ENCODE results near the gene ISG20L2. TPM values are rescaled to one million over a fixed set of nuclear protein-coding genes. Genes with fewer than 3 reads are reported as not detected.

ISG20L2 gene
- total RNA-seq, 1 donor from 2014 or later = 57.4 TPM

DNA sequence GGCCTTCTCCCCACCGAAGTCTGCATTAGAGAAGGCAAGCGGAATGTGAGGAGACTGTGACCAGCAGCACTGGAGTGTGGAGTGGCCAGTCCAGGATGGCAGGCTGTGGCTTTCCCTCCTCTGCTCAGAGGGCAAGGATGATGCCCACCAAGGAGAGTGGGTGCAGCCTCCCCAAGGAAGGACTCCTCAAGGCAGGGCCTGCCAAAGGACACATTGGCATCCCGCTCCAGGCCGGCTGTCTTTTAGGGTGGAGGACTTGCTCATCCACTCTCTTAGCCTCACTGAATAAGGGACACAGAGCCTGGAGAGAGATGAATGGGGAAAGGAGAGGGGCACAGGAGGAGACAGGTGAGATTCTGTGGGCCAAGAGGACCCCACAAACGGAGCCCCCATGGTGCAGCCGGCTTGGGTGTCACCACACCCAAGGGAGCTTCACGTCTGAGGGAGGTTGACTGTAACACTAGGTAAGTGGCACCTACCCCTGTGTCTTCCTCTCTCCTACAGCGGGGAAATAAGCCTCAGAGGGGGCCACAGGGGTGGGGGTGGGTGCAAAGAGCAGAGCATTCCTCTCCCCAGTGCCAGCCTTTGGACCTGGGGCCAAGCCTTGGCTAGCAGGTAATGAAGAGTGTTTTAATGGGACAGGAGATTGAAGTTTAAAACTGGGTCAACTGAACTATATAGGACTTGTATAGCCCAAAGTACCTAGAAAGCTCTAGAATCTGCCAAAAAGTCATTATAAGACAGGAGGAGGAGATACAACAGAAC lies 47.2 kb downstream of the ISG20L2 start:
- Mint-ChIP-seq H3K27ac (no peak overlapping the region), H3K36me3 (ENCODE audit: low read depth) (no peaks in the 10 kb centered on the region), H3K27me3 (ENCODE audit: low read depth) (peaks cover 43% of the 10 kb centered on the region), H3K4me1 (ENCODE audit: low read depth) (peaks cover 26% of the 10 kb centered on the region), H3K4me3 (ENCODE audit: low read depth) (no peak overlapping the region), H3K9me3 (no peaks in the 10 kb centered on the region)
- intact Hi-C loops (cut with micrococcal nuclease) = loop anchor here (10.0 kb wide), 2 partner anchors 213 to 243 kb away; partner anchors contain the start of genes LRRC71 and PEAR1
- no peak for DNase-seq (ENCODE audit: low spot score)

- H3K4me3 Mint-ChIP-seq (ENCODE audit: low read depth) = no peak overlapping the region
- H3K9me3 Mint-ChIP-seq = no peaks in the 10 kb centered on the region
- no peaks in the 10 kb centered on the region for H3K36me3 Mint-ChIP-seq (ENCODE audit: low read depth)
- H3K27me3 Mint-ChIP-seq (ENCODE audit: low read depth) = peaks cover 54% of the 10 kb centered on the region
- H3K27ac Mint-ChIP-seq = no peak overlapping the region
- intact Hi-C loops (cut with micrococcal nuclease) = loop anchor here (10.0 kb wide), 2 partner anchors 215 to 245 kb away; partner anchors contain the start of genes LRRC71 and PEAR1
- DNase-seq (ENCODE audit: low spot score) = no peak
- peaks cover 26% of the 10 kb centered on the region for H3K4me1 Mint-ChIP-seq (ENCODE audit: low read depth)
These were observed 48.5 kb downstream of the ISG20L2 start for GRCh38 chr1:156680056-156680455.

- peaks cover 74% of the 10 kb centered on the region for H3K27me3 Mint-ChIP-seq (ENCODE audit: low read depth)
- peaks cover 8% of the 10 kb centered on the region for H3K4me1 Mint-ChIP-seq (ENCODE audit: low read depth)
- intact Hi-C loops (cut with micrococcal nuclease) = loop anchor here (1.0 to 2.0 kb wide), 2 partner anchors 18 to 51 kb away; no protein-coding TSS in a partner anchor
- no peaks in the 10 kb centered on the region for H3K9me3 Mint-ChIP-seq
- no peak overlapping the region for H3K27ac Mint-ChIP-seq
- DNase-seq (ENCODE audit: low spot score) = no peak
- no peak overlapping the region for H3K4me3 Mint-ChIP-seq (ENCODE audit: low read depth)
- no peaks in the 10 kb centered on the region for H3K36me3 Mint-ChIP-seq (ENCODE audit: low read depth)
These were observed 50.7 kb downstream of the ISG20L2 start for GRCh38 chr1:156677616-156678596.

DNA sequence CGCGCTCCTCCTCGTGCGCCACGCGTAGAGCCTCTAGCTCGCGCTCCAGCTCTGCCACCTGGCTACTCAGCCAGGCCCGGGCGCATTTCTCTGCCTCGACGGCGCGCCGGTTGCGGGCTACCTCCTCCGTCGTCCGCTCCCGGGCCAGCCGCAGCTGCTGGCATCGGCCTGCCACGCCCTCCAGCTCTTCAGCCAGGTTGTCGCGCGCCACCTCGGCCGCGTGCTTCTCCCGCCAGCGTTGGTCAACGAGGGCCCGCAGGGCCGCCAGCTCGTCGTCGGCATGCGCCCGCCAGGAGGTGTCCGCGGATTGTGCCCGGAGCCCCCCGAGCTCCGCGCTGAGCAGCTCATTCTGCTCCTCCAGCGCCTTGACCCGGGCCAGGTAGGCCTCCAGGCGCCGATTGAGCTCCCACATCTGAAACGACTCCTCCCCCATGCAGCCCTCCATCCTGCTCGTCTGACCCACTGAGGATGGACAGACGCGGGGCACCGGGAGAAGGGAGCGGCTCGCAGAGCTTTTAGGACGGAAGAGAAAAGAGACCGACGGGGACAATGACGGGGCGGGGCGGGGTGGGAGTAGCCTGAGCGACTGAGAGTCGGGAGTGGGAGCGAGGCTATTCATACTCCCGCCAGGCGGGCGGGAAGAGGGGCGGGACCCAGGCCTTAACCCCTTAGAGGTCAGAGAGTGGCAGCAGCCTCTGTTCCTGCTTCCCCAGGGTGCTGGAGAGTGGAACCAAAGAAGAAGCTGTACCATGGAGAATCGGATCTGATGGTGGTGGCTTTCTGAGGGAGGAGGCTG lies 51.5 kb downstream of the ISG20L2 start, which contains the start of gene NES:
NES (minus strand) TSS at position 588 of the 796 bp plus-strand sequence; CDS start at position 445, 143 bp downstream.
- no peaks in the 10 kb centered on the region for H3K9me3 Mint-ChIP-seq
- H3K4me1 Mint-ChIP-seq (ENCODE audit: low read depth) = peaks cover 8% of the 10 kb centered on the region
- no peak within 1 kb of the TSS for H3K4me3 Mint-ChIP-seq (ENCODE audit: low read depth)
- no peak for DNase-seq (ENCODE audit: low spot score)
- intact Hi-C loops (cut with micrococcal nuclease) = no loop called here
- H3K36me3 Mint-ChIP-seq (ENCODE audit: low read depth) = no peaks in the 10 kb centered on the region
- no peak within 1 kb of the TSS for H3K27ac Mint-ChIP-seq
- H3K27me3 Mint-ChIP-seq (ENCODE audit: low read depth) = peaks cover 79% of the 10 kb centered on the region

DNA sequence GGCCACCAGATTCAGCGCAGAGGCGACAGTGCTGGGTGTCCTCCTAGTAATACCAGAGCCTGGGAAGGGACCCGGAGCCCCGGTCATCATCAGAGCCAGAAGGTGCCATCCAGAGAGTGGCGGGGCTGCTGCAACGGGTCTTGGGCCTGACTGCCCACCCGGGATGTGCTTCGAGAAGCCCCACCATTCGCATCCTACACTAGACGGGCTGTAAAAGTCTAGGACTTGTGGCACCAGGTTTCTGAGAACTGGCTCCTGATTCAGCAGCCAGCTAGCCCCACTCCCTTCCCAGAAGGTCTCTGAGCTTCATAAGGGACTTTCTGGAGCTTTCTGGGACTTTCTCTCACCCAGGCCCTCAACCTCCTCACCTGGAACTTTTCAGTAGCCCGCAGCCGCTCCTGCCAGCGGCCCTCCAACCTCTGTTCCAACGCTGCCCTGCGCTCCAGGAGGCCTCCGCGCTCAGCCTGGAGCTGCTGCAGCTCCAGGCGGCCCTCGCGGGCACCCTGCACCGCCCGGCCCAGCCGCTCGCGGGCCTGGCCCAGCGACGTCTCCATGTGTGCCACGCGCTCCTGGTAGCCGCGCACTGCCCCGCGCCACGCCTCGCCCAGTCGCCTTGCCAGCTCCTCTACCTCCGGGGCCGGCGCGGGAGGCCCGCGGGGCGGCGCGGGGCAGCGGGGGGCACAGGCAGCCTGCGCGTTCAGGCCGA lies 52.3 kb downstream of the ISG20L2 start:
- no peaks in the 10 kb centered on the region for H3K9me3 Mint-ChIP-seq
- no peaks in the 10 kb centered on the region for H3K36me3 Mint-ChIP-seq (ENCODE audit: low read depth)
- intact Hi-C loops (cut with micrococcal nuclease) = no loop called here
- no peak overlapping the region for H3K4me3 Mint-ChIP-seq (ENCODE audit: low read depth)
- H3K27me3 Mint-ChIP-seq (ENCODE audit: low read depth) = peaks cover 81% of the 10 kb centered on the region
- H3K4me1 Mint-ChIP-seq (ENCODE audit: low read depth) = peaks cover 8% of the 10 kb centered on the region
- H3K27ac Mint-ChIP-seq = no peak overlapping the region
- no peak for DNase-seq (ENCODE audit: low spot score)

GRCh38 chr1:156675210-156676113 lies 53.1 kb downstream of the ISG20L2 start:
- H3K36me3 Mint-ChIP-seq (ENCODE audit: low read depth) = no peaks in the 10 kb centered on the region
- peaks cover 8% of the 10 kb centered on the region for H3K4me1 Mint-ChIP-seq (ENCODE audit: low read depth)
- DNase-seq (ENCODE audit: low spot score) = no peak
- no peak overlapping the region for H3K4me3 Mint-ChIP-seq (ENCODE audit: low read depth)
- intact Hi-C loops (cut with micrococcal nuclease) = no loop called here
- H3K27ac Mint-ChIP-seq = no peak overlapping the region
- H3K9me3 Mint-ChIP-seq = no peaks in the 10 kb centered on the region
- H3K27me3 Mint-ChIP-seq (ENCODE audit: low read depth) = peaks cover 77% of the 10 kb centered on the region

DNA sequence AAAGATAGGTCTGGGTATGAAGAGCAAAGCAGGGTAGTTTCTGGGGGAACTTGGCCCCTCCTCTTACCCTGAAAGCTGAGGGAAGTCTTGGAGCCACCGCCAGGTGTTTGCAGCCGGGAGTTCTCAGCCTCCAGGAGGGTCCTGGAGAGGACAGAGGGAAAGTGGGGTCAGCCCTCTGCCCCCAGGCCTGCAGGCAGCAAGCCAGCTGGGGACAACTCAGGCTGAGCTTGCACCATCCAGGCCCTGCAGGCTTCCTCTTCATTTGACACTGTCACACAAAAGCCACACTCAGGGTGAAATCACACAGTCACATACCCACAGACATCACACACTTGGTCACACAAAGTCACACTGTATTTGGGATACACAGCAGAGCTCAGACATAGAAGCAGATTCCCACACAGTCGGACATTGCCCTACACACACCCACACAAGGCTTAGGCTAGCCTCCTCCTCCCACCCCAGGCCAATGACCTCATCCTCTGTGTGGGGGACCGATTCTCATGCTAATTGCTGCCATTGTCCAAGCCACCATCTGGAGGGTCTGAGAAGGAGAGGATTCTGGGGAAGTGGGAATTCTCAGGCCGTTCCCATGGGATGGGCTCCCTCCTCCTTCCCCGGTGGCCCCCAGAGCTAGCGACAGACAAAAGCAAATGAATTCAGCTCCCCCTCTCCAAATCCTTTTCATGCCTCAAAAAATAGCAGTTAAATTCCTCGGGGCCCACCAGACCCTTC lies 55.0 kb downstream of the ISG20L2 start:
- Mint-ChIP-seq H3K27me3 (ENCODE audit: low read depth) (peaks cover 66% of the 10 kb centered on the region), H3K9me3 (no peaks in the 10 kb centered on the region), H3K36me3 (ENCODE audit: low read depth) (no peaks in the 10 kb centered on the region), H3K27ac (no peak overlapping the region), H3K4me3 (ENCODE audit: low read depth) (no peak overlapping the region), H3K4me1 (ENCODE audit: low read depth) (peaks cover 8% of the 10 kb centered on the region)
- no peak for DNase-seq (ENCODE audit: low spot score)
- intact Hi-C loops (cut with micrococcal nuclease) = no loop called here

Other genes starting within 250 kb of the ISG20L2 start
- gene MEF2D, start 228.0 kb downstream of the ISG20L2 start, total RNA-seq = 37.9 and 42.1 TPM in 2 replicates
- gene IQGAP3, start 156.2 kb downstream of the ISG20L2 start, total RNA-seq = 16.1 and 16.8 TPM in 2 replicates
- gene TTC24, start 149.0 kb downstream of the ISG20L2 start, total RNA-seq = 3.8 and 4.5 TPM in 2 replicates
- gene NAXE, start 137.0 kb downstream of the ISG20L2 start, total RNA-seq = 76.1 and 78.8 TPM in 2 replicates
- gene GPATCH4, start 127.3 kb downstream of the ISG20L2 start, total RNA-seq = 73.7 and 80.4 TPM in 2 replicates
- not detected in 2 replicates for gene HAPLN2, start 109.4 kb downstream of the ISG20L2 start, total RNA-seq
- gene BCAN, start 86.6 kb downstream of the ISG20L2 start, total RNA-seq = not detected in 2 replicates
- not detected in 2 replicates for gene NES, start 51.4 kb downstream of the ISG20L2 start, total RNA-seq
- gene CRABP2, start 23.2 kb downstream of the ISG20L2 start, total RNA-seq = 1.0 and 1.1 TPM in 2 replicates
- 37.3 and 45.2 TPM in 2 replicates for gene METTL25B, start 297 bp downstream of the ISG20L2 start, total RNA-seq
- 116 and 124 TPM in 2 replicates for gene MRPL24, start 12.3 kb upstream of the ISG20L2 start, total RNA-seq
- gene HDGF, start 22.9 kb upstream of the ISG20L2 start, total RNA-seq = 359 and 360 TPM in 2 replicates
- 94.8 and 110 TPM in 2 replicates for gene PRCC, start 38.8 kb upstream of the ISG20L2 start, total RNA-seq
- 453 and 474 TPM in 2 replicates for gene SH2D2A, start 88.1 kb upstream of the ISG20L2 start, total RNA-seq
- 1.1 and 1.4 TPM in 2 replicates for gene INSRR, start 130.4 kb upstream of the ISG20L2 start, total RNA-seq
- 252 and 253 TPM in 2 replicates for gene NTRK1, start 132.1 kb upstream of the ISG20L2 start, total RNA-seq
- gene PEAR1, start 165.0 kb upstream of the ISG20L2 start, total RNA-seq = 0.55 and 0.80 TPM in 2 replicates
- gene LRRC71, start 191.9 kb upstream of the ISG20L2 start, total RNA-seq = not detected in 2 replicates